Measurements from ENCODE around the gene SSBP4.

SSBP4 gene

DNA sequence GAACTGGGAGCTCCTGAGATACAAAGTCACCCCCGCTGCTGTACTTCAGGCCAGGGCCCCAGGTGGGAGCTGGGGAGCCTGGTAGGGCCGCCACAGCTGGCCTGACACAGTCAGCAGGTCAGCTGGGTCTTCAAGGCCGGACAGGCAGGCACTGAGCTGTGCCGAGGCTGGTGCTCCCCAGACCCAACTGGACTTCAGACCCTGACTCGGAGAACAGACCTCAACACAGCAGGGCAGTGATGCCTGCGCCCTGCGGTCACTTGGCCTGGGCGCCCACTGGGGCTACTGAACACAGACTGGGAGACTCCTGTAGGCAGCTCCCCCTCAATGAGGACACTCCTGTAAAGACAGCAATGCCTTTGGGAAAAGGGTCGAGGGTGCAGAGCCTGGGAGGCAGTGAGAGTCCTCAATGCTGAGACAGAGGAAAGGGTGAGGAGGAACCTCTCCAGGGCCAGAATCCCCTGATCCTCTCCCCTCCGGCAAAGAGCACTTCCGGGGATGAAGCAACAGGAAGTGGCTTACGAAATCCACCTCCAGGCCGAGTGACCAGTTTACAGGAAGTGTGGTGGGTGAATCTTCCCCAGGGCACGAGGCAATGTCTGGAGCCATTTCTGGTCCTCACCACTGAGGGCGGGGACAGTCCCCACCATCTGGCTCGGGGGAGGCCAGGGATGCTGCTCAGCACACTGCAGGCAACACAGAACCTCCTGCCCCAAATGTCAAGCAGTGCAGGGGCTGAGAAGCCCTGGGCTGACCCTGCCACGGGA, 59.5 kb downstream of the SSBP4 start:
- FAIRE-seq (peak; percentile 97), DNase-seq (ENCODE audit: extremely low spot score, insufficient read length, low read depth) (peak; percentile 71)

DNA sequence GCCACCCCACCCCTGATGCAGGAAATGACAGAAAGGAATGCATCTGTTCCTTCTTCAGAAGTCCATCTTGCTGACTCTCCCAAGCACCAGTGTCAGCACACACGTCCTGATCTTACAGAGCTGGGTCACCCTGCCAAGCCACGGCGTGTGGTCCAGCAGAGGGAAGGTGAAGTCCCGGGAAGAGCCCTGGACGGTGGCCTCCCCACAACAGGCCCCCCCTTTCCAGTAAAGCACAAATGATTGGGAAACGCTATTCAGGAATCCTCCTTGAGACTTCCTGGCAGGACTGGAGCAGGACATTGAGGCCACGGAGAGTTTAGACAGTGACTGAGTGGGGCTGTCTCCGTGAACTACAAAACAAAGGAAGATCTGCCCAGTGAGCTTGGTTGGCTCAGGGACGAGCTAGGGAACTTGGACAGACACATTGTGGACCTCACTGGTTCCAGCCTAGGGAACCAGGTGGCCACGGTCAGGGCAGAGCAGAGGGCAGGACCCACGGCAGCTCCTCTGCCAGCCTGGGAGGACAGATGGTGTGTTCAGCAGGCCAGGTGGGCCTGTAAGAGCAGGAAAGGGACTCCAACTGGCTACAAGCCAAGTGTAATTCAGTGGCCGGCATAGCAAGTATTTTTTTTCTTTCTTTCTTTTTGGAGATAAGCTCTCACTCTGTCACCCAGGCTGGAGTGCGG, 61.0 kb downstream of the SSBP4 start:
- FAIRE-seq (peak; percentile 5), DNase-seq (ENCODE audit: extremely low spot score, insufficient read length, low read depth) (no peak)

DNA sequence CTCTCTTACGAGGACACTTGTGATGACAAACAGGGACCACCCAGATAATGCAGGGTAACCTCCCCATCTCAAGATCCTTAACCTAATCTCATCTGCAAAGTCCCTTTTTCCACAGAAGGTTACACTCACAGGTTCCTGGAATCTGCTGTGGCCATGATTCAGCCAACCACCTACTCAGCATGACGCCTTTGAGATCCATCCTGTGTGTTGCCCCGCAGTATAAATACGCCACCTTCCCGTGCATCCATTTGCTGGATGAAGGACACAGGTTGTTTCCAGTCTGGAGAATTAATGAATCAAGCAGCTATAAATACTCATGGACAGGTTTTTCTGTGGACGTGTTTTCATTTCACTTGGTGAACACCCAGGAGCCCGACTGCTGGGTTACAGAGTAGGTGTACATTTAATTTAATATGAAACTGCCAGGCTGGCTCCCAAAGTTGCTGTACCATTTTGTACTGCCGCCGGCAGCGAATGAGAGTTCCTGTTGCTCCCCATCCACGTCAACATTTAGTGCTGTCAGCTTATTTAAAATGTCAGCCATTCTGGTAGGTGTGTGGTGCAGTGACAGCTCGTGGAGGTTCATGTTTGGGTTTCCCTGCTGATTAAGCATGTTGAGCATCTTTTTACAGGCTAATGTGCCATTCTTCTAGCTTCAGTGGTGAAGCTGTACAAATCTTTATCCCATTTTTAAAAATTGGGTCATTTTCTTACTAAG, 62.5 kb downstream of the SSBP4 start:
- DNase-seq (ENCODE audit: extremely low spot score, insufficient read length, low read depth) (no peak), FAIRE-seq (no peak)

DNA sequence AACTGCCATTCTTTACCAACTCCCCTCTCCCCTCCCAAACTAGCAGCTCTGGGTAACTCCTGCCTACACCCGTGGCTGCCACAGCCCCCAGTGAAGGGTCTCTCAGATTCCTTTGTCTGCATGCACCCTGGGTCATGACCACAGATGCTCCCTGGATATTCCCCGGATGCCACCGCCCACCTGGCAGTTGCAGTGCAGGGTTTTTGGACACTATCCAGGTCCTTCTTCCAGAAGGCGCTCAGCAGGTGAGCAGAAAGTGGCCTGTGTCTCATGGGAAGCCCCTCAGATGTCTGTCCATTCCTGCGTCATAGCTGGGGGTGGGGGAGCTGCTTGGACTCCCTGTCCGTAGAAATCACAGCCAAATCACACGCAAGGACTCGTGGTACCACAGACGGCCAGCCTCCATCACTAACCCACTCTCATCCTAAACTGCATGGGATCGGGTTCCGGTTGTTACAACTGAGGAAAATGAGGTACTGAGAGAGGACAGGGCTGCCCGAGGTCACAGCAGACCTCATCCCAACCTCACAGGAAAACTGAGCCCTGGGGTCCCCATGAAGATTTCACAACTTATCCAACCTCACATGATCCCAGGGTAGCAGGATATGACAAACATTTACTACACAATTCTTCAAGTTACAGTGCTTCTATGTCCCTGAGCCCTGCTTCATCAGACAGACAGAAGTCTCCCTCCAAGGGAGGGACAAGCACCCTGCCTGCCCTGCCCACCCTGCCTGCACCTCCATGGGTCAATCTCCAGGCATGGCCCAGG, 64.1 kb downstream of the SSBP4 start:
- DNase-seq (ENCODE audit: extremely low spot score, insufficient read length, low read depth) (no peak), FAIRE-seq (no peak)

Data from GM18507 (cell line).